ENCODE data around the gene PIEZO2.

DNA sequence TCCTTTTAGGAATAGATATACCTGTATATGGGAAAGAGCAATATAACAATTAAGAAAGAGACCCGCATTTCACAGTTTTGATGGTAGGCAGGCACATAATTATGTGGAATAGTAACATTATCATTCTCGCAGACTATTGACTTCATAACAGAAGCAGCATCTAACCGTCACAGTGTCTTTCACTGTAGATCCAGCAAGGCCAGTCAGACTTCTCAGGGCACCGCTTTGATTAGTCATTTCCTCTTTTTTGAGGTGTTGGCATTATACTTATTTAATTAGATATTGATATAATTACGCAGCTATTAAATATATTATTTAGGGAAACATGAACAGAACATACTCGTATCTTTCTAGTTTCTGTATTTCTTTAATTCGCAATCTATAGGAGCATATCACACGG, 447.2 kb downstream of the PIEZO2 start:
- TF ChIP-seq CTCF (IDR thresholded peaks at IDR 0.05) (no peak), POLR2AphosphoS5 (IDR thresholded peaks at IDR 0.05) (no peak), POLR2A (IDR thresholded peaks at IDR 0.05) (no peak)

Data from breast epithelium (tissue), 3 donors.